Nucleus accumbens (tissue), 56 donors: ENCODE results near the gene TPGS1.

Experiments used
- DNase-seq, 56 donors: peaks; one replicate each; lab custom pipeline; 2025; lab: John Stamatoyannopoulos, UW

The TPGS1 gene

GRCh38 chr19:507286-508203, at the start of gene TPGS1:
Gene TPGS1, plus strand, starts transcription at chr19:507497. Its CDS starts 10 bp downstream, at chr19:507507.
- DNase-seq: peak in 54 of 56 donors; percentile 61 to 100 (median 82)

- DNase-seq: no peak
These were observed 49.7 kb upstream of the TPGS1 start for GRCh38 chr19:457636-458035.

- no peak for DNase-seq
These were observed 48.9 kb upstream of the TPGS1 start for GRCh38 chr19:458091-459042.

GRCh38 chr19:459724-460511, 47.4 kb upstream of the TPGS1 start:
- peak in 47 of 56 donors; percentile 3 to 77 (median 53) for DNase-seq

GRCh38 chr19:460877-461720, 46.2 kb upstream of the TPGS1 start, which contains the start of gene SHC2:
Gene SHC2, minus strand, starts transcription at chr19:461033. Its CDS starts 37 bp downstream, at chr19:460996.
- DNase-seq: peak in 7 of 56 donors; percentile 5 to 52 (median 17)

- peak in 33 of 56 donors; percentile 1 to 70 (median 27) for DNase-seq
These were observed 45.4 kb upstream of the TPGS1 start for GRCh38 chr19:461721-462551.

- DNase-seq: no peak
These were observed 43.7 kb upstream of the TPGS1 start for GRCh38 chr19:463483-464207.

- no peak for DNase-seq
These were observed 43.1 kb upstream of the TPGS1 start for GRCh38 chr19:464208-464545.

- no peak for DNase-seq
These were observed 42.1 kb upstream of the TPGS1 start for GRCh38 chr19:465056-465816.

- DNase-seq: no peak
These were observed 39.7 kb upstream of the TPGS1 start for GRCh38 chr19:467554-467953.

- DNase-seq: no peak
These were observed 38.6 kb upstream of the TPGS1 start for GRCh38 chr19:468587-469256.

GRCh38 chr19:469833-470232, 37.5 kb upstream of the TPGS1 start:
- no peak for DNase-seq

GRCh38 chr19:470701-471100, 36.6 kb upstream of the TPGS1 start:
- DNase-seq: no peak

GRCh38 chr19:472005-472858, 35.1 kb upstream of the TPGS1 start:
- DNase-seq: no peak
